ENCODE measurements around the gene FOXK1. TPM values are rescaled to one million over a fixed set of nuclear protein-coding genes. Genes with fewer than 3 reads are reported as not detected.
A peak's percentile ranks its signal among the peaks of the same experiment; 100 is the strongest.

The FOXK1 gene
- polyA plus RNA-seq, 1 experiment, result 3.3 TPM

DNA sequence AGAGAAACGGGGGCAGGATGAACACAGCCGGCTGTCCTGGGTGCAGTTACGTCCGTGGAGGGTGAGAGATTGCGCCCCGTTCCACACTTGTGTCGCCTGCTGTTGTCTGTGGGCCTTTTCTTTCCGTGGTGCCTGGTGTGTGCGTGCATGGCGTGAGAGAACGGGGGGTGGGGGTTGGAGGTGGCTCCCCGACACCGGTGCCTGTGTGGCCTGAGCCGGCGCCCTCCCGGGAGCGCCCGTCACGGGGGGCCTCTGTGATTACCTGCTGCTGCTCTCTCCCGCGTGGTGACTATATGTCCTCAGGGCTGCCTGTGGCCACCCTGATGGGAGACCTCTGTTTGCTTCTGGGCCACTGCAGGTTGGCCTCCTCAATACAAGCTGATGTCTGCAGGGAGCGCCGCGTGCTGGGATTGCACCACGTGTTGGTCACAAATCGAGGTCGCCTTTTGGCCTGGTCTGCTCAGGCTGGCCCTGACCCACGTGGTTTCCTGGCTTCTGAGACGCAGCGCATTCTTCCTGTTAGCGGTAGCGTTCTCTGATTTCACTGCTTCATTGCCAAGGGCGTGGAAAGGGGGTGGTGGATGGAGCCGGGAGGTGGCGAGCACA lies 82.4 kb downstream of the FOXK1 start:
- ChIA-PET POLR2A (no interaction called here), CTCF (no interaction called here)
- Histone ChIP-seq H3K36me3 (ENCODE audit: control insufficient read depth, insufficient read depth, low read length) (peaks cover 48% of the 10 kb centered on the region), H3K4me3 (ENCODE audit: low read depth, low read length) (no peak overlapping the region), H3K27me3 (ENCODE audit: control insufficient read depth, insufficient read depth, low read length) (no peaks in the 10 kb centered on the region)
- no peak for DNase-seq (ENCODE audit: low read depth)
- TF ChIP-seq, protein P1, sequence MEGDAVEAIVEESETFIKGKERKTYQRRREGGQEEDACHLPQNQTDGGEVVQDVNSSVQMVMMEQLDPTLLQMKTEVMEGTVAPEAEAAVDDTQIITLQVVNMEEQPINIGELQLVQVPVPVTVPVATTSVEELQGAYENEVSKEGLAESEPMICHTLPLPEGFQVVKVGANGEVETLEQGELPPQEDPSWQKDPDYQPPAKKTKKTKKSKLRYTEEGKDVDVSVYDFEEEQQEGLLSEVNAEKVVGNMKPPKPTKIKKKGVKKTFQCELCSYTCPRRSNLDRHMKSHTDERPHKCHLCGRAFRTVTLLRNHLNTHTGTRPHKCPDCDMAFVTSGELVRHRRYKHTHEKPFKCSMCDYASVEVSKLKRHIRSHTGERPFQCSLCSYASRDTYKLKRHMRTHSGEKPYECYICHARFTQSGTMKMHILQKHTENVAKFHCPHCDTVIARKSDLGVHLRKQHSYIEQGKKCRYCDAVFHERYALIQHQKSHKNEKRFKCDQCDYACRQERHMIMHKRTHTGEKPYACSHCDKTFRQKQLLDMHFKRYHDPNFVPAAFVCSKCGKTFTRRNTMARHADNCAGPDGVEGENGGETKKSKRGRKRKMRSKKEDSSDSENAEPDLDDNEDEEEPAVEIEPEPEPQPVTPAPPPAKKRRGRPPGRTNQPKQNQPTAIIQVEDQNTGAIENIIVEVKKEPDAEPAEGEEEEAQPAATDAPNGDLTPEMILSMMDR (IDR thresholded peaks at IDR 0.05; ENCODE audit: insufficient read depth, low read depth, low read length), result no peak

DNA sequence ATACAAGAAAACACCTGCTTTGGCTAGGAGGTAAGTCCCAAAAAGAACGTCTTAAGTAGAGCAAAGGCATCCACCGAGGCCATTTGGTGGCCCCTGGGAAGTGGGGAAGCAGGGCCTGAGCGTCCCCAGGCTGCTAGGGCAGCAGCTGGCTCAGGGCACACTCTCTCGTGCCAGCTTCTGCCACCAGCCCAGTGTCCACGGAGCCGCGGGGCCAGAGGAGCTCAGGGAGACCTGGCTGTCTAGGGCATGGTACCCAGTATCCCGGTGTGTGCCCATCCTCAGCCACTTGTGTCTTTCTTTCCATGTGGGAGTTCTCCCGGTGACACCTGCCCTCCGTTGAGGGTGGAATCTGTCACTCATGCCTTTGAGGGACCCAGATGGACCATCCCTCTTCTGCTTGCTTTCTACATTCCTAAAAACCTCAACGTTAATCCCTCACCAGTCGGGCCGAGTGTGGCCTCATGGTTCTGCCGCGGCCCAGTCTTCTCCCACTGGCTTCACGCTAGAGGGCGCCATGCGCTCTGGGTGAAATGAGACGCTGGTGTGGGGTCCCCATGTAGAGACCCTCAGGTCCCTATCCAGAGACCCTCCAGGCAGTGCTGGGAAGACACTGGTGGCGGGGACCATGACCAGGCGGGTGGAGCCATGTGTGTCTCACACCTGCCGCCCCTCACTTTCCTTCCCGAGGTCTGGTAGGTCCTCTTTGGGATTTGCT lies 83.8 kb downstream of the FOXK1 start:
- ChIA-PET CTCF (interaction anchor here (0.9 kb wide), 2 partner anchors 10 to 11 kb away, joined by 3 read pairs; no protein-coding TSS in a partner anchor), POLR2A (no interaction called here)
- Histone ChIP-seq H3K36me3 (ENCODE audit: control insufficient read depth, insufficient read depth, low read length) (peaks cover 41% of the 10 kb centered on the region), H3K4me3 (ENCODE audit: low read depth, low read length) (no peak overlapping the region), H3K27me3 (ENCODE audit: control insufficient read depth, insufficient read depth, low read length) (no peaks in the 10 kb centered on the region)
- DNase-seq (ENCODE audit: low read depth), result no peak
- TF ChIP-seq, protein P1 (IDR thresholded peaks at IDR 0.05; ENCODE audit: insufficient read depth, low read depth, low read length), result peak; percentile 40; the same call in 1 of the 2 replicates

DNA sequence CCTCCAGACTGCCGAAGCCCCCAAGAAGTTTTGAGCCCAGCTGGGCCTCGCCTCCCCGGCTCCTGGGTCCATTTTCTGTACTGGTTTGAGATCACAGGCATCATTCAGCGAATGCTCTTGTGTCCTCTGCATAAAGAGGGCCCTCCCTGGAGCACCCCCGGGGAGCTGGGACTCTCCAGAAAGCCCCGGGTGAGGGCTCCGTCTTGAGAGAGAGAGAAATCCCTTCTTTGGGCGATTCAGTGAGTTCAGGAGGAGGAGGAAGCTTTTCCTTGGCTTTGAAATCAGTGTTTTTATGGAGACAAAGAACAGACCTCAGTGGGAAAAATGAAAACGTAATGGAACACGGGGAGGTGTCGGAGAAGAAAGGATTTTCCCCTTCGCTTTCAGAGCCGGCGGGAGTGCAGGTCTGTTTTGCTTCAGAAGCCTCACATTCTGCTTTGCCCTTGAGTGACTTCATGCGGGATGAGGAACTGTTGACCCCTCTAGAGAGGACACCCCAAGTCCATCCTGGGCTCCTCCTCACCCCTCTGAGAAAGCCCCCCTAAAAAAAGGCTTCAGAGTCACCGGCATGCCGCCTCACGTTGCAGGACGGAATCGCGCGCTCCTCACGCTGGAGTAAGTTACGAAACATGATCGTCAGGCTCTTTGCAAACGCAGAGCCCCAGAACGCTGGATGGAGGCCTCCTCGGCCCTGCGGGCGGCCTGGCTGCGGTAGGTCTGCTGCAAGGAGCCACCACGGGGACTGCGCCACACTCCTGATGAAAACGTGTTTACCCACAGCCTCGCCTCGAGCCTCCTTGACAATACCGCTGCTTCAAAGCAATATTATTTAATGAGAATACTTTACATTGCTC lies 84.8 kb downstream of the FOXK1 start:
- DNase-seq (ENCODE audit: low read depth), result no peak
- Histone ChIP-seq H3K27me3 (ENCODE audit: control insufficient read depth, insufficient read depth, low read length) (no peaks in the 10 kb centered on the region), H3K36me3 (ENCODE audit: control insufficient read depth, insufficient read depth, low read length) (peaks cover 32% of the 10 kb centered on the region), H3K4me3 (ENCODE audit: low read depth, low read length) (no peak overlapping the region)
- TF ChIP-seq, protein P1 (IDR thresholded peaks at IDR 0.05; ENCODE audit: insufficient read depth, low read depth, low read length), result no peak
- ChIA-PET POLR2A (no interaction called here), CTCF (interaction anchor here (0.7 to 1.2 kb wide), 5 partner anchors 12 to 23 kb away, joined by 3 to 4 read pairs (median 3); no protein-coding TSS in a partner anchor)

DNA sequence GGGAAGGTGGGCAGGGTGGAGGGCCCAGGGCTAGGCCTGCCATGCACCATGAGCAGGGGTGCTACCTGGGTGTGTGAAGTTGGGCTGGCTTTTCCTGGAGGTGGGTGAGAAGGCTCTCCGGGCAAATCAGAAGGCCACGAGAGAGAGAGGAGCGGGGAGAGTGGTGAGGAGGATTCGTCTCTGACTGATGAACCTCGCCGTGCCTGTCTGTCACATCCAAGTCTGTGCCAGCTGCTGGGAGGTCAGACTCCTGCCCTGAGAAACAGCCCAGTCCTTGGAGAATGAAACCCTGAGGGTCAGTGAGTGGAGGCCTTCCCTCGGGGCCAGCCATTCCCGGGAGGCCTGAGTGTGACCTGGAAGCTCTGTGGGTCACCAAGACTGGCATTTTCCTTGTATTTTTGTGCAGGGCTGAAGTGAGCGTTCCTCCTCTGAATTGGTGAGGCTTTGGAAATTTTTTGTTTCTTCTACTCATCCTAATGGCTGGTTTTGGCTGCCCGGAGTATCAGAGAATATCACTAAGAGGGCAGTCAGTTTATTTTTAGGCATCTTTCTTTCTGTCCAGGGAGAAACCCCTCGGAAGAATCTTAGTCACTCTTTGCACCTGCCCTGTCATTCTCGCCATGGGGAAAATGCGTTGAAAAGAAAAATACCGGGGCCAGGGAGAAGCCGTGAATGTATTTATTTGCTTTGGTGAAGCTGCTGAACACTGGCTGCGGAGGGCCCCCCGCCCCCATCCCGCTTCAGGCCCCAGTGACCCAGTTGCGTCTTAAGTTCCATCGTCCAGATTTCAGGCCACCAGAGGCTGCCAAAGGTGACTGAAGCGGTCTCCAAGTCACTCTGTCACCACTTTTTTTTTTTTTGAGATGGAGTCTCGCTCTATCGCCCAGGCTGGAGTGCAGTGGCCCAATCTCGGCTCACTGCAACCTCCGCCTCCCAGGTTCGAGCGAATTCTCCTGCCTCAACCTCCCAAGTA lies 86.8 kb downstream of the FOXK1 start:
- ChIA-PET CTCF (interaction anchor here (0.6 to 1.2 kb wide), 4 partner anchors 14 to 138 kb away, joined by 3 to 4 read pairs (median 3); no protein-coding TSS in a partner anchor), POLR2A (no interaction called here)
- Histone ChIP-seq H3K36me3 (ENCODE audit: control insufficient read depth, insufficient read depth, low read length) (peaks cover 21% of the 10 kb centered on the region), H3K27me3 (ENCODE audit: control insufficient read depth, insufficient read depth, low read length) (no peaks in the 10 kb centered on the region), H3K4me3 (ENCODE audit: low read depth, low read length) (no peak overlapping the region)
- DNase-seq (ENCODE audit: low read depth), result no peak
- TF ChIP-seq, protein P1 (IDR thresholded peaks at IDR 0.05; ENCODE audit: insufficient read depth, low read depth, low read length), result no peak
